Osteoblast (primary cell): Measurements from ENCODE around the gene EPB41. TPM values are rescaled to one million over a fixed set of nuclear protein-coding genes. Genes with fewer than 3 reads are reported as not detected.

ENCODE experiments used
- DNase-seq: peaks from one replicate; pipeline ENCODE4 v3.0.0; 2011; ENCODE audit warnings: low spot score, mixed read lengths; ENCODE audit not compliant: insufficient read length; ENCODE audit errors: missing footprints
- H2AFZ ChIP-seq: 2 replicates; pipeline ENCODE4 v1.6.0; 2011; ENCODE audit warnings: mild to moderate bottlenecking, low read length
- H3K27ac ChIP-seq: 2 replicates; pipeline ENCODE4 v1.5.1; 2011; ENCODE audit warnings: mild to moderate bottlenecking, low read depth, low read length, moderate library complexity
- H3K27me3 ChIP-seq: 2 replicates; pipeline ENCODE4 v1.6.0; 2012; ENCODE audit warnings: mild to moderate bottlenecking, control low read depth, inconsistent platforms, low read length, moderate library complexity; ENCODE audit not compliant: insufficient read depth
- H3K36me3 ChIP-seq: 2 replicates; pipeline ENCODE4 v1.5.1; 2011; ENCODE audit warnings: mild to moderate bottlenecking, low read length, control low read depth, moderate library complexity; ENCODE audit not compliant: insufficient read depth
- H3K4me1 ChIP-seq: 2 replicates; pipeline ENCODE4 v1.5.1; 2011; ENCODE audit warnings: mild to moderate bottlenecking, low read length, control low read depth, moderate library complexity; ENCODE audit not compliant: insufficient read depth
- H3K4me2 ChIP-seq: 2 replicates; pipeline ENCODE4 v1.6.0; 2011; ENCODE audit warnings: mild to moderate bottlenecking, low read length; ENCODE audit not compliant: insufficient read depth
- H3K4me3 ChIP-seq: fragments of 200-600 bp; sonication (generic); 3 replicates; pipeline ENCODE4 v1.5.1; 2012; ENCODE audit warnings: mild to moderate bottlenecking, low read length, inconsistent platforms; ENCODE audit not compliant: insufficient read depth
- H3K79me2 ChIP-seq: 2 replicates; pipeline ENCODE4 v1.6.0; 2012; ENCODE audit warnings: mild to moderate bottlenecking, low read length, control low read depth, inconsistent platforms; ENCODE audit not compliant: insufficient read depth
- H3K9me3 ChIP-seq: 2 replicates; pipeline ENCODE4 v1.5.1; 2011; ENCODE audit warnings: low read depth, low read length, control low read depth
- H4K20me1 ChIP-seq: 2 replicates; pipeline ENCODE4 v1.6.0; 2012; ENCODE audit warnings: mild to moderate bottlenecking, low read length, control low read depth; ENCODE audit not compliant: insufficient read depth
- total RNA-seq: library from RNA; depleted of rRNA; stranded (reverse); fragments of >200 nt; gene quantifications from 2 replicates; pipeline ENCODE4 v1.2.3, GENCODE V29; 2012
- TF ChIP-seq, protein P1 (sequence below): IDR thresholded peaks from 2 replicates; pipeline ENCODE4 v1.5.1; 2011; ENCODE audit warnings: mild to moderate bottlenecking, low read depth, low read length, moderate library complexity; ENCODE audit errors: extremely low read depth

EPB41 gene
- total RNA-seq, 1 donor, result 20.6 TPM

DNA sequence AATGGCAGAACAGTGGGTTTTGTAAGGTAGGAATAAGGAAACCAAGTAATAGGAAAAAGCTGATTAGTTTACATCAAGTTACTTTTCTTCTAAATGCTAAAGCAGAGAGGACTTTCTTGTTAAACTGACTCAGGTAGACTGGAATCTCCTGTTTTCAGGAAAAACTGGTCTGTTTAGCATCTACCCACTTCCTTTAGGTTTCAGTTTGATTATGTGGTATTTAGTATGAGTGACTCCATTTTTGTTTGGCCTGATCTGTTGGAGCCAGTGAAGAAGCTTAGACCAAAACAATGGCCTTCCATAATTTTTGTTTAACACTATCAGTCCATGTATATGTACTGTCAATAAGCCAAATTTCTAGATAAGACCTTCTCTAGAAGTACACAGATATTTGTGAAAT is 88.4 kb downstream of the EPB41 start:
- H3K4me2 ChIP-seq, result no peak overlapping the region
- H4K20me1 ChIP-seq, result no peaks in the 10 kb centered on the region
- TF ChIP-seq, protein P1, sequence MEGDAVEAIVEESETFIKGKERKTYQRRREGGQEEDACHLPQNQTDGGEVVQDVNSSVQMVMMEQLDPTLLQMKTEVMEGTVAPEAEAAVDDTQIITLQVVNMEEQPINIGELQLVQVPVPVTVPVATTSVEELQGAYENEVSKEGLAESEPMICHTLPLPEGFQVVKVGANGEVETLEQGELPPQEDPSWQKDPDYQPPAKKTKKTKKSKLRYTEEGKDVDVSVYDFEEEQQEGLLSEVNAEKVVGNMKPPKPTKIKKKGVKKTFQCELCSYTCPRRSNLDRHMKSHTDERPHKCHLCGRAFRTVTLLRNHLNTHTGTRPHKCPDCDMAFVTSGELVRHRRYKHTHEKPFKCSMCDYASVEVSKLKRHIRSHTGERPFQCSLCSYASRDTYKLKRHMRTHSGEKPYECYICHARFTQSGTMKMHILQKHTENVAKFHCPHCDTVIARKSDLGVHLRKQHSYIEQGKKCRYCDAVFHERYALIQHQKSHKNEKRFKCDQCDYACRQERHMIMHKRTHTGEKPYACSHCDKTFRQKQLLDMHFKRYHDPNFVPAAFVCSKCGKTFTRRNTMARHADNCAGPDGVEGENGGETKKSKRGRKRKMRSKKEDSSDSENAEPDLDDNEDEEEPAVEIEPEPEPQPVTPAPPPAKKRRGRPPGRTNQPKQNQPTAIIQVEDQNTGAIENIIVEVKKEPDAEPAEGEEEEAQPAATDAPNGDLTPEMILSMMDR, result no peak
- H3K4me3 ChIP-seq, result no peak overlapping the region
- DNase-seq, result no peak
- H3K4me1 ChIP-seq, result no peaks in the 10 kb centered on the region
- no peaks in the 10 kb centered on the region for H3K27me3 ChIP-seq
- H3K79me2 ChIP-seq, result no peaks in the 10 kb centered on the region
- no peak overlapping the region for H3K27ac ChIP-seq
- no peaks in the 10 kb centered on the region for H3K9me3 ChIP-seq
- H3K36me3 ChIP-seq, result no peaks in the 10 kb centered on the region
- no peak overlapping the region for H2AFZ ChIP-seq

DNA sequence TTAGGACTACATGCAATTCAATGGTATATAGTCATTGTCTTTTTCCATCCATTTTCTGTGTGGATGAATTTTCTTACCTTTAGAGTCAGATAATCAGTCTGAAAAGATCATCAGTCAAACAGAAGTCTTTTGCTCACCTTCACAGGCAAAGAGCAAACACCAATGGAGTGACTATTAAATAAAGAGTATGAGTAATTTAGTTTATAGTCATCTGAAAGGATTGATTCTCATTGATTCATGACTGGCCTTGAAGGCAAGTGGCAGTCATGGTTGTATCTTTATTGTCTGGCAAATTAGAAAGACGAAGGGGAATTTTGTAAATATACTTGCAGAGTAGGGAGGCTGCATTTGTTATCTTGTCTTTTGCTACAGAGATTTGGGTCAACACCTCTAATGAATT is 89.9 kb downstream of the EPB41 start:
- no peaks in the 10 kb centered on the region for H4K20me1 ChIP-seq
- DNase-seq, result no peak
- H3K9me3 ChIP-seq, result no peaks in the 10 kb centered on the region
- H3K36me3 ChIP-seq, result no peaks in the 10 kb centered on the region
- no peak overlapping the region for H3K27ac ChIP-seq
- H3K27me3 ChIP-seq, result no peaks in the 10 kb centered on the region
- H3K79me2 ChIP-seq, result no peaks in the 10 kb centered on the region
- no peak overlapping the region for H2AFZ ChIP-seq
- TF ChIP-seq, protein P1, result no peak
- H3K4me1 ChIP-seq, result no peaks in the 10 kb centered on the region
- no peak overlapping the region for H3K4me3 ChIP-seq
- no peak overlapping the region for H3K4me2 ChIP-seq

DNA sequence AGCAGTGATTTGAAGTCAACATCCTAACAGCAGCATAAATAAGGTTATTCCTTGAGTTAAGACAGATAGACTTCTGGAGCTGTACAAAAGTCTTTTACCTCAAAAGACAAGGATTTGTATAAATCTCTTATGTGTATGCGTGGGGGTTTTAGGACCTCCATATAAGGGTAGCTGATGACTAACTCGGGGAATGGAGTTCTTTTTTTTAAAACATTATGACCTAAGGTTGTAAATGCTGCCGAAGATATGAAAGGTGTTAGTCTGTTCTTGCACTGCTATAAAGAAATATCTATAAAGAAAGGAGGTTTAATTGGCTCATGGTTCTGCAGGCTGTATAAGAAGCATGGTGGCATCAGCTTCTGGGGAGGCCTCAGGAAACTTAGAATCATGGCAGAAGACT is 90.4 kb downstream of the EPB41 start:
- DNase-seq, result no peak

DNA sequence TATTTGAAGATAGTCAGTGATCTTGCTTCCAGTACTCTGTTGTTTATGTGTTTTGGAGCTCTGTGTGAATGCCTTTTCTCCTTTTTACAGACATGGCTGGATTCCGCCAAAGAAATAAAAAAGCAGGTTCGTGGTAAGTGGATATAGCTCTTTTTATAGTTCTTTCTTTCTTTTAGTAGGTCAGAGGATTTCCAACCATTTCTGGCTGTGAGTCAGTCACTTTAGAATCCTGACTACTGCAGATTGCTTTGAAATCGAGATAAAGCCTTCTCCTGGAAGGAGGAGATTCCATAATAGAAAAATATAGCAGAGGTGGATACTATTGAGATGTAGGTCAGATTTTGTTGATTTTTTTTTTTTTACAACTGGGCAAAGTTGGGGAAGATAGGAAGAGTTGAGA is 97.4 kb downstream of the EPB41 start:
- DNase-seq, result no peak
- H2AFZ ChIP-seq, result no peak overlapping the region

More for the DNA sequence above, 90.4 kb downstream of the EPB41 start:
- Histone ChIP-seq H2AFZ (no peak overlapping the region), H4K20me1 (no peaks in the 10 kb centered on the region), H3K79me2 (no peaks in the 10 kb centered on the region), H3K9me3 (no peaks in the 10 kb centered on the region), H3K4me3 (no peak overlapping the region), H3K4me2 (no peak overlapping the region), H3K27ac (no peak overlapping the region), H3K36me3 (no peaks in the 10 kb centered on the region), H3K4me1 (no peaks in the 10 kb centered on the region), H3K27me3 (no peaks in the 10 kb centered on the region)
- TF ChIP-seq, protein P1, result no peak

More for the DNA sequence above, 97.4 kb downstream of the EPB41 start:
- H3K36me3 ChIP-seq, result no peaks in the 10 kb centered on the region
- TF ChIP-seq, protein P1, result no peak
- H3K4me2 ChIP-seq, result no peak overlapping the region
- H3K9me3 ChIP-seq, result no peaks in the 10 kb centered on the region
- peaks cover 4% of the 10 kb centered on the region for H3K4me1 ChIP-seq
- no peak overlapping the region for H3K27ac ChIP-seq
- H3K4me3 ChIP-seq, result no peak overlapping the region
- H3K79me2 ChIP-seq, result no peaks in the 10 kb centered on the region
- H3K27me3 ChIP-seq, result no peaks in the 10 kb centered on the region
- H4K20me1 ChIP-seq, result no peaks in the 10 kb centered on the region
